Upper lobe of left lung (tissue), 6 donors: ENCODE data around the gene UBL5. TPM values are rescaled to one million over a fixed set of nuclear protein-coding genes. Genes with fewer than 3 reads are reported as not detected.

Experiments used
- ATAC-seq, 2 donors: fragments of 200-7000 bp; cut with Tn5 transposase; one replicate each; pipeline ENCODE4 v1.9.1; 2022; ENCODE audit warnings: mild to moderate bottlenecking in 2 of 2, moderate library complexity in 2 of 2; ENCODE audit not compliant: low FRiP score in 2 of 2
- DNase-seq, 2 donors: peaks; one replicate each; pipeline ENCODE4 v3.0.0-alpha.2; 2019 to 2020
- H3K27ac ChIP-seq, 4 donors: fragments of 200-600 bp; sonication (generic); one replicate each; pipeline ENCODE4 v1.5.1; 2016 to 2019
- H3K27me3 ChIP-seq, 4 donors: fragments of 200-600 bp; sonication (generic); one replicate each; pipeline ENCODE4 v1.5.1; 2017 to 2019
- H3K36me3 ChIP-seq, 4 donors: fragments of 200-600 bp; sonication (generic); one replicate each; pipeline ENCODE4 v1.5.1; 2016 to 2019
- H3K4me1 ChIP-seq, 4 donors: fragments of 200-600 bp; sonication (generic); one replicate each; pipeline ENCODE4 v1.5.1; 2018 to 2019
- H3K4me3 ChIP-seq, 4 donors: fragments of 200-600 bp; sonication (generic); one replicate each; pipeline ENCODE4 v1.5.1; 2017 to 2019; ENCODE audit warnings: mild to moderate bottlenecking in 2 of 4, moderate library complexity in 1 of 4
- H3K9me3 ChIP-seq, 4 donors: fragments of 200-600 bp; sonication (generic); one replicate each; pipeline ENCODE4 v1.5.1; 2018 to 2019
- CTCF ChIP-seq, 6 experiments: fragments of 450-650 bp in 4 of 6; fragments of 200-600 bp in 2 of 6; sonication (generic) in 2 of 6; IDR thresholded peaks; one replicate each; pipeline ENCODE4 v1.5.1; 2016 to 2019; ENCODE audit warnings: antibody characterized with exemption in 6 of 6
- EP300 ChIP-seq, 4 donors: sonication (generic); formaldehyde crosslinking; IDR thresholded peaks; one replicate each; pipeline ENCODE4 v1.5.1; 2017; ENCODE audit warnings: antibody characterized with exemption in 4 of 4, control low read depth in 2 of 4
- POLR2A ChIP-seq, 4 donors: fragments of 450-650 bp; IDR thresholded peaks; one replicate each; pipeline ENCODE4 v1.5.1; 2016 to 2017; ENCODE audit warnings: antibody characterized with exemption in 4 of 4, mild to moderate bottlenecking in 2 of 4
- POLR2AphosphoS5 ChIP-seq, 2 donors: sonication (generic); formaldehyde crosslinking; IDR thresholded peaks; one replicate each; pipeline ENCODE4 v1.5.1; 2017; ENCODE audit warnings: antibody characterized with exemption in 2 of 2
- WGBS, 2 donors: methylation state at CpG; one replicate each; pipeline ENCODE4 v1.1.5; 2017 to 2018; 5-methylcytosine and 5-hydroxymethylcytosine counted together
- total RNA-seq, 6 donors: library from RNA; depleted of rRNA in 4 of 6; stranded (reverse); fragments of >200 nt in 4 of 6; gene quantifications; one replicate each; pipeline versions ENCODE4 v1.1.0 to v1.2.1, GENCODE V29; 2016 to 2021
- donor health status: DM: no; HTN: no; CAD: no; lungs with moderate emphysema.
- donor health status: DM: no; HTN: yes; CAD: no; lungs with severe emphysema.

UBL5 gene
- total RNA-seq, 6 donors from 2014 or later: 61.8 to 405 (median 255) TPM

GRCh38 chr19:9849791-9850190 lies 22.1 kb downstream of the UBL5 start:
- Histone ChIP-seq H3K4me1 (no peaks in the 10 kb centered on the region), H3K27me3 (no peaks in the 10 kb centered on the region), H3K4me3 (no peak overlapping the region), H3K9me3 (no peaks in the 10 kb centered on the region), H3K27ac (no peak overlapping the region), H3K36me3 (peaks cover 0 to 52% (median 32%) of the 10 kb centered on the region in 4 donors)
- ATAC-seq (no peak), DNase-seq (no peak)
- WGBS, 2 donors: 83 to 94% methylated on average over 3 to 5 of the region's 7 CpGs
- TF ChIP-seq POLR2AphosphoS5 (IDR thresholded peaks at IDR 0.05) (no peak), POLR2A (IDR thresholded peaks at IDR 0.05) (no peak), CTCF (IDR thresholded peaks at IDR 0.05) (no peak), EP300 (IDR thresholded peaks at IDR 0.05) (no peak)

GRCh38 chr19:9850235-9850959 lies 22.7 kb downstream of the UBL5 start:
- Histone ChIP-seq H3K36me3 (peaks cover 0 to 50% (median 28%) of the 10 kb centered on the region in 4 donors), H3K9me3 (no peaks in the 10 kb centered on the region), H3K27ac (no peak overlapping the region), H3K4me1 (no peaks in the 10 kb centered on the region), H3K27me3 (no peaks in the 10 kb centered on the region), H3K4me3 (no peak overlapping the region)
- DNase-seq (no peak), ATAC-seq (no peak)
- no peak for TF ChIP-seq CTCF (IDR thresholded peaks at IDR 0.05)
- no peak for TF ChIP-seq EP300 (IDR thresholded peaks at IDR 0.05)
- TF ChIP-seq POLR2A (IDR thresholded peaks at IDR 0.05): no peak
- WGBS, 2 donors: 72 to 88% methylated on average over 7 to 19 of the region's 19 CpGs

- H3K27ac ChIP-seq: no peak overlapping the region
- DNase-seq (peak in 1 of 2 donors; percentile 79), ATAC-seq (no peak)
- H3K36me3 ChIP-seq: peaks cover 0 to 10% (median 3%) of the 10 kb centered on the region in 4 donors
- H3K9me3 ChIP-seq: no peaks in the 10 kb centered on the region
- no peak overlapping the region for H3K4me3 ChIP-seq
- H3K4me1 ChIP-seq: peaks cover 0 to 15% (median 0%) of the 10 kb centered on the region in 4 donors
- 96 to 98% methylated on average over 19 to 33 of the region's 38 CpGs for WGBS, 2 donors
- TF ChIP-seq POLR2AphosphoS5 (IDR thresholded peaks at IDR 0.05): no peak
- TF ChIP-seq CTCF (IDR thresholded peaks at IDR 0.05): no peak
- TF ChIP-seq EP300 (IDR thresholded peaks at IDR 0.05): no peak
- no peak for TF ChIP-seq POLR2A (IDR thresholded peaks at IDR 0.05)
- no peaks in the 10 kb centered on the region for H3K27me3 ChIP-seq
Observed at GRCh38 chr19:9854282-9854846, 26.6 kb downstream of the UBL5 start.

- Histone ChIP-seq H3K27me3 (no peaks in the 10 kb centered on the region), H3K4me1 (peaks cover 0 to 15% (median 0%) of the 10 kb centered on the region in 4 donors), H3K9me3 (no peaks in the 10 kb centered on the region), H3K4me3 (no peak overlapping the region), H3K27ac (no peak overlapping the region), H3K36me3 (no peaks in the 10 kb centered on the region)
- DNase-seq (no peak), ATAC-seq (no peak)
- 96 to 100% methylated on average over 6 to 9 of the region's 9 CpGs for WGBS, 2 donors
- TF ChIP-seq EP300 (IDR thresholded peaks at IDR 0.05) (no peak), POLR2A (IDR thresholded peaks at IDR 0.05) (no peak), POLR2AphosphoS5 (IDR thresholded peaks at IDR 0.05) (no peak), CTCF (IDR thresholded peaks at IDR 0.05) (no peak)
Observed at GRCh38 chr19:9856609-9857008, 28.9 kb downstream of the UBL5 start.
